Endodermal cell (in vitro differentiated cells): ENCODE data around the gene PARD3B. TPM values are rescaled to one million over a fixed set of nuclear protein-coding genes. Genes with fewer than 3 reads are reported as not detected.

Experiments
- DNase-seq: peaks from one replicate; pipeline ENCODE4 v3.0.0-alpha.2; 2017
- H3K27ac ChIP-seq: 2 replicates; pipeline ENCODE4 v1.5.1; 2013; ENCODE audit warnings: mild to moderate bottlenecking, low read depth, low read length, moderate library complexity
- H3K27me3 ChIP-seq: 2 replicates; pipeline ENCODE4 v1.6.1; 2013; ENCODE audit warnings: mild to moderate bottlenecking, low read length, moderate library complexity; ENCODE audit not compliant: insufficient read depth, control insufficient read depth, poor library complexity, severe bottlenecking
- H3K36me3 ChIP-seq: 2 replicates; pipeline ENCODE4 v1.7.0; 2013; ENCODE audit warnings: mild to moderate bottlenecking, low read length, moderate library complexity; ENCODE audit not compliant: control insufficient read depth, insufficient read depth
- H3K4me1 ChIP-seq: one replicate; pipeline ENCODE4 v1.7.0; 2013; ENCODE audit warnings: low read length; ENCODE audit not compliant: control insufficient read depth, insufficient read depth
- H3K4me3 ChIP-seq: 2 replicates; pipeline ENCODE4 v1.5.1; 2013; ENCODE audit warnings: mild to moderate bottlenecking, low read length, moderate library complexity
- H3K9ac ChIP-seq: 2 replicates; pipeline ENCODE4 v1.6.1; 2013; ENCODE audit warnings: mild to moderate bottlenecking, low read length, moderate library complexity; ENCODE audit not compliant: poor library complexity, severe bottlenecking; ENCODE audit errors: extremely low read depth
- H3K9me3 ChIP-seq: 2 replicates; pipeline ENCODE4 v1.6.1; 2013; ENCODE audit warnings: mild to moderate bottlenecking, low read length, moderate library complexity; ENCODE audit not compliant: control insufficient read depth
- H3K27ac Mint-ChIP-seq: 2 replicates; pipeline ENCODE4 v1.8.0; 2020; ENCODE audit warnings: mixed read lengths
- H3K27me3 Mint-ChIP-seq: 2 replicates; pipeline ENCODE4 v1.8.0; 2021; ENCODE audit warnings: mild to moderate bottlenecking, mixed read lengths; ENCODE audit not compliant: insufficient read depth
- H3K36me3 Mint-ChIP-seq: 2 replicates; pipeline ENCODE4 v1.8.0; 2020; ENCODE audit warnings: low read depth, mixed read lengths
- H3K4me1 Mint-ChIP-seq: 2 replicates; pipeline ENCODE4 v1.8.0; 2020; ENCODE audit warnings: mixed read lengths
- H3K4me3 Mint-ChIP-seq: 2 replicates; pipeline ENCODE4 v1.8.0; 2020; ENCODE audit warnings: mild to moderate bottlenecking, moderate library complexity, mixed read lengths
- H3K9me3 Mint-ChIP-seq: 2 replicates; pipeline ENCODE4 v1.8.0; 2020; ENCODE audit warnings: mild to moderate bottlenecking, mixed read lengths
- CTCF ChIP-seq: fragments of 200-600 bp; sonication (generic); conservative IDR thresholded peaks from 2 replicates; pipeline ENCODE4 v1.5.0; 2021; ENCODE audit warnings: antibody characterized with exemption, mild to moderate bottlenecking
- WGBS, 2 experiments: methylation state at CpG; one replicate each; pipeline versions ENCODE4 v1.1.5 to v1.1.7; 2013; ENCODE audit warnings: missing lambda C conversion rate in 2 of 2, mixed read lengths in 1 of 2; ENCODE audit not compliant: insufficient coverage in 1 of 2, insufficient read length in 1 of 2; 5-methylcytosine and 5-hydroxymethylcytosine counted together
- total RNA-seq, 2 donors: library from RNA; stranded (reverse); fragmentation: NEBNext Ultra II Directional in 1 of 2; extraction: Animal tissue kit (Norgen Biotek cat#: 25700) in 1 of 2; gene quantifications; 2 replicates in 1 of 2; 3 replicates in 1 of 2; pipeline ENCODE4 v1.2.1, GENCODE V29; 2021

Gene PARD3B
- total RNA-seq, 2 donors from 2014 or later = 2.5 to 5.6 TPM

- Histone ChIP-seq H3K9ac (no peak overlapping the region), H3K27me3 (peaks cover 47% of the 10 kb centered on the region), H3K9me3 (no peaks in the 10 kb centered on the region), H3K36me3 (no peaks in the 10 kb centered on the region), H3K27ac (no peak overlapping the region), H3K4me1 (peaks cover 11% of the 10 kb centered on the region), H3K4me3 (no peak overlapping the region)
- no peak for TF ChIP-seq CTCF
- WGBS, 2 experiments = 83 to 94% methylated on average over 5 to 6 of the region's 6 CpGs
- Mint-ChIP-seq H3K36me3 (no peaks in the 10 kb centered on the region), H3K4me3 (no peak overlapping the region), H3K4me1 (peaks cover 33% of the 10 kb centered on the region), H3K9me3 (no peaks in the 10 kb centered on the region), H3K27me3 (peaks cover 28% of the 10 kb centered on the region), H3K27ac (no peak overlapping the region)
- DNase-seq = no peak
These were observed 821.2 kb downstream of the PARD3B start for GRCh38 chr2:205366336-205367060.

- no peak overlapping the region for H3K4me3 ChIP-seq
- Mint-ChIP-seq H3K4me1 (peaks cover 31% of the 10 kb centered on the region), H3K9me3 (no peaks in the 10 kb centered on the region), H3K27me3 (peaks cover 26% of the 10 kb centered on the region), H3K4me3 (no peak overlapping the region), H3K27ac (no peak overlapping the region), H3K36me3 (no peaks in the 10 kb centered on the region)
- no peak for DNase-seq
- no peak for TF ChIP-seq CTCF
- 54 to 55% methylated on average over 1 to 2 of the region's 2 CpGs for WGBS, 2 experiments
- peaks cover 11% of the 10 kb centered on the region for H3K4me1 ChIP-seq
- H3K27me3 ChIP-seq = peaks cover 45% of the 10 kb centered on the region
- H3K9me3 ChIP-seq = no peaks in the 10 kb centered on the region
- H3K27ac ChIP-seq = no peak overlapping the region
- no peak overlapping the region for H3K9ac ChIP-seq
- H3K36me3 ChIP-seq = no peaks in the 10 kb centered on the region
These were observed 822.2 kb downstream of the PARD3B start for GRCh38 chr2:205367331-205367935.

- H3K9ac ChIP-seq = no peak overlapping the region
- Mint-ChIP-seq H3K4me3 (no peak overlapping the region), H3K27me3 (peaks cover 24% of the 10 kb centered on the region), H3K27ac (no peak overlapping the region), H3K36me3 (no peaks in the 10 kb centered on the region), H3K9me3 (no peaks in the 10 kb centered on the region), H3K4me1 (peaks cover 22% of the 10 kb centered on the region)
- H3K4me1 ChIP-seq = peaks cover 11% of the 10 kb centered on the region
- no peaks in the 10 kb centered on the region for H3K9me3 ChIP-seq
- H3K27me3 ChIP-seq = peaks cover 34% of the 10 kb centered on the region
- no peak for TF ChIP-seq CTCF
- 100% methylated on average over 1 of the region's 1 CpG; no CpG with 5 or more reads in 1 of the 2 experiments for WGBS, 2 experiments
- no peak overlapping the region for H3K27ac ChIP-seq
- no peaks in the 10 kb centered on the region for H3K36me3 ChIP-seq
- H3K4me3 ChIP-seq = no peak overlapping the region
- no peak for DNase-seq
These were observed 824.5 kb downstream of the PARD3B start for GRCh38 chr2:205369813-205370212.
